Amniotic epithelial cell (primary cell): ENCODE data around the gene CMAS.
A peak's percentile ranks its signal among the peaks of the same experiment; 100 is the strongest.
"Not testable (repeated sequence)": the region's sequence is repeated elsewhere in the genome, so short reads cannot be mapped to it uniquely, and the experiment has no call there.

Experiments used
- DNase-seq: peaks from one replicate; pipeline ENCODE4 v3.0.0-alpha.2; 2010; ENCODE audit warnings: low read depth

CMAS gene

GRCh38 chr12:22047494-22047893, 1.5 kb downstream of the CMAS start:
- DNase-seq, result no peak

- DNase-seq, result no peak
Observed at GRCh38 chr12:22048351-22049041, 2.5 kb downstream of the CMAS start.

GRCh38 chr12:22050078-22050477, 4.1 kb downstream of the CMAS start:
- no peak for DNase-seq

- DNase-seq, result no peak
Observed at GRCh38 chr12:22051114-22051698, 5.2 kb downstream of the CMAS start.

GRCh38 chr12:22052994-22053393, 7.0 kb downstream of the CMAS start:
- not testable (repeated sequence) for DNase-seq

- DNase-seq, result no peak
Observed at GRCh38 chr12:22054155-22054554, 8.1 kb downstream of the CMAS start.

GRCh38 chr12:22056607-22057006, 10.6 kb downstream of the CMAS start:
- no peak for DNase-seq

- DNase-seq, result no peak
Observed at GRCh38 chr12:22059976-22060647, 14.1 kb downstream of the CMAS start.

- DNase-seq, result no peak
Observed at GRCh38 chr12:22064968-22065367, 18.9 kb downstream of the CMAS start.

- DNase-seq, result no peak
Observed at GRCh38 chr12:22066310-22066709, 20.3 kb downstream of the CMAS start.

- no peak for DNase-seq
Observed at GRCh38 chr12:22069851-22070250, 23.8 kb downstream of the CMAS start.

GRCh38 chr12:22082190-22082701, 36.2 kb downstream of the CMAS start:
- no peak for DNase-seq

GRCh38 chr12:22083167-22083566, 37.1 kb downstream of the CMAS start:
- DNase-seq, result peak; percentile 24

GRCh38 chr12:22084852-22085251, 38.8 kb downstream of the CMAS start:
- DNase-seq, result no peak

GRCh38 chr12:22088886-22089285, 42.9 kb downstream of the CMAS start:
- DNase-seq, result no peak

- DNase-seq, result no peak
Observed at GRCh38 chr12:22089486-22089885, 43.5 kb downstream of the CMAS start.

GRCh38 chr12:22099062-22099461, 53.0 kb downstream of the CMAS start:
- not testable (repeated sequence) for DNase-seq

- DNase-seq, result peak; percentile 76
Observed at GRCh38 chr12:22100958-22101748, 55.1 kb downstream of the CMAS start.

- DNase-seq, result peak; percentile 54
Observed at GRCh38 chr12:22101749-22102243, 55.8 kb downstream of the CMAS start.

- DNase-seq, result no peak
Observed at GRCh38 chr12:22103418-22103817, 57.4 kb downstream of the CMAS start.

- no peak for DNase-seq
Observed at GRCh38 chr12:22105542-22105941, 59.5 kb downstream of the CMAS start.

GRCh38 chr12:22110176-22110575, 64.2 kb downstream of the CMAS start:
- DNase-seq, result no peak
